Fibroblast of mammary gland (primary cell): ENCODE measurements around the gene KLRB1.
A peak's percentile ranks its signal among the peaks of the same experiment; 100 is the strongest.
"Not testable (repeated sequence)": the region's sequence is repeated elsewhere in the genome, so short reads cannot be mapped to it uniquely, and the experiment has no call there.

ENCODE experiments used
- DNase-seq: peaks from one replicate; pipeline ENCODE4 v3.0.0-alpha.2; 2010; ENCODE audit warnings: low read depth
- H3K4me3 ChIP-seq: 2 replicates; pipeline ENCODE4 v1.5.1; 2011; ENCODE audit warnings: low read depth, mild to moderate bottlenecking, low read length, moderate library complexity; ENCODE audit not compliant: control insufficient read depth
- TF ChIP-seq, protein P1 (sequence below): conservative IDR thresholded peaks from 2 replicates; pipeline ENCODE4 v1.5.1; 2011; ENCODE audit warnings: low read depth, low read length, inconsistent platforms; ENCODE audit not compliant: control insufficient read depth, insufficient read depth

Gene KLRB1

DNA sequence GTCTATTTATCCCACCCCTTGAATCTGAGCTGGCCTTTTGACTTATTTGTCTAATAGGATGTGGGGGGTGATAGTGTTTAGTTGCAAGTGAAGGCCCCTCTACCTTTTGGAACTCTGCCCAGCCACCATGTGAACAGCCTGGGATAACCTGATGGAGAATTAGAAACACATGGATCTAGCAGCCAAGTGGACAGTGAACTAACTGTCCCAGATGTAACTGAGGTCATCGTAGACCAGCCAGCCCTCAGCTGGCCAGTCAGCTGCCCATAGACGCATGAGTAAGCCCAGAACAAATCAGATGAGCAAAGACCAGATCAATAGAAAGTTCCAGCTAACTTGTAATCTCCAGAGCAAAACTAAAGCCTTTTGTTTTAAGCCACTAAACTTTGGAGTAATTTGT, 19.0 kb downstream of the KLRB1 start:
- TF ChIP-seq, protein P1, sequence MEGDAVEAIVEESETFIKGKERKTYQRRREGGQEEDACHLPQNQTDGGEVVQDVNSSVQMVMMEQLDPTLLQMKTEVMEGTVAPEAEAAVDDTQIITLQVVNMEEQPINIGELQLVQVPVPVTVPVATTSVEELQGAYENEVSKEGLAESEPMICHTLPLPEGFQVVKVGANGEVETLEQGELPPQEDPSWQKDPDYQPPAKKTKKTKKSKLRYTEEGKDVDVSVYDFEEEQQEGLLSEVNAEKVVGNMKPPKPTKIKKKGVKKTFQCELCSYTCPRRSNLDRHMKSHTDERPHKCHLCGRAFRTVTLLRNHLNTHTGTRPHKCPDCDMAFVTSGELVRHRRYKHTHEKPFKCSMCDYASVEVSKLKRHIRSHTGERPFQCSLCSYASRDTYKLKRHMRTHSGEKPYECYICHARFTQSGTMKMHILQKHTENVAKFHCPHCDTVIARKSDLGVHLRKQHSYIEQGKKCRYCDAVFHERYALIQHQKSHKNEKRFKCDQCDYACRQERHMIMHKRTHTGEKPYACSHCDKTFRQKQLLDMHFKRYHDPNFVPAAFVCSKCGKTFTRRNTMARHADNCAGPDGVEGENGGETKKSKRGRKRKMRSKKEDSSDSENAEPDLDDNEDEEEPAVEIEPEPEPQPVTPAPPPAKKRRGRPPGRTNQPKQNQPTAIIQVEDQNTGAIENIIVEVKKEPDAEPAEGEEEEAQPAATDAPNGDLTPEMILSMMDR, result no peak

DNA sequence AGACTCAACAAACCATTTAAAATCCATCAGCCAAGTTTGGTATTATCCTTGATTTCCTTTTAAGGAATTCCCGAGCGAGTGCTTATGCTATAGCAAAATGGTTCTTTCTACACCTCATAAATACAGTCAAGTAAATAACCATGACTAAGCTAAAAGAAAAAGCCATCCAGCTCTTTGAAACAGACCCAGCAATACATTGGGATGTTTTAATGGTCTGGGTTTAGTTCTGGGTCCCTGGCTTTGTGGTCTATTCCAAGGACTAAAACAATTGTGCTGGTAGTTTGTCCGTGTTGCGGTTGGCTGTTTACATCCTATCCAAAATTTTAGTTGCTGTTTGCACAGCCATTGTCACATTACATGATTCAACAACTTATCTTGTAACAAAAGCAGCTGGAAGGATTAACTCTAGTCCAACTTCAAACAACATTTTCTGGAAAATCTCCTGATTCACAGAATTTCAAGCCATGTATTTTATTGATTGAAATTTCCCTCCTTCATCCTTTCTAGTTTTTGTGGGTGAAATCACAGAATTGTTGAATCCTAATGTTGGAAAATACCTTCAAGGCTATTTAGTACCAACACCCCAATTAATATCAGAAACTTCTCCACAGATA, 19.6 kb downstream of the KLRB1 start:
- H3K4me3 ChIP-seq, result no peak overlapping the region

More for the DNA sequence above, 19.0 kb downstream of the KLRB1 start:
- no peak overlapping the region for H3K4me3 ChIP-seq
- DNase-seq, result peak; percentile 66

GRCh38 chr12:9577729-9578128, 30.0 kb downstream of the KLRB1 start:
- not testable (repeated sequence) for DNase-seq, H3K4me3 ChIP-seq

More for the DNA sequence above, 19.6 kb downstream of the KLRB1 start:
- no peak for DNase-seq
- TF ChIP-seq, protein P1, result no peak

DNA sequence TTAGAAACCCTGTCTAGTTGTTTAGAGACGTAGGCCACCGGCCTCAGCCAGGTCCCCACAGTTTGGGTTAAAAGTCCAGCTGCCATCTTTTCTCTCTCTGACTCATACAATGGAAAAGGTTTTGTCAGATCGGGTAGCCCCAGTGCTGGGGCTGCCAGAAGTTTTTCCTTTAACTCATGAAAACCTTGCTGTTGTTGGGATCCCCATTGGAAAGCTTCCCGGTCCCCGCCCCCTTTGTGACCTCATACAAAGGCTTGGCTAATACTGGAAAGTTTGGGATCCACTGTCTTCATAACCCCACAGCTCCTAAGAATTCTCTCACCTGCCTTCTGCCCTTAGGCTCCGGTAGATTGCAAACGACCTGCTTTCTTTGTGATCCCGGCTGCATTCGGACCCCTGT, 40.6 kb downstream of the KLRB1 start:
- not testable (repeated sequence) for DNase-seq, H3K4me3 ChIP-seq

- DNase-seq, result not testable (repeated sequence)
Measured at GRCh38 chr12:9566113-9566512, 41.6 kb downstream of the KLRB1 start.

GRCh38 chr12:9564418-9564817, 43.3 kb downstream of the KLRB1 start:
- not testable (repeated sequence) for H3K4me3 ChIP-seq, DNase-seq

More at GRCh38 chr12:9566113-9566512, 41.6 kb downstream of the KLRB1 start:
- H3K4me3 ChIP-seq, result not testable (repeated sequence)

DNA sequence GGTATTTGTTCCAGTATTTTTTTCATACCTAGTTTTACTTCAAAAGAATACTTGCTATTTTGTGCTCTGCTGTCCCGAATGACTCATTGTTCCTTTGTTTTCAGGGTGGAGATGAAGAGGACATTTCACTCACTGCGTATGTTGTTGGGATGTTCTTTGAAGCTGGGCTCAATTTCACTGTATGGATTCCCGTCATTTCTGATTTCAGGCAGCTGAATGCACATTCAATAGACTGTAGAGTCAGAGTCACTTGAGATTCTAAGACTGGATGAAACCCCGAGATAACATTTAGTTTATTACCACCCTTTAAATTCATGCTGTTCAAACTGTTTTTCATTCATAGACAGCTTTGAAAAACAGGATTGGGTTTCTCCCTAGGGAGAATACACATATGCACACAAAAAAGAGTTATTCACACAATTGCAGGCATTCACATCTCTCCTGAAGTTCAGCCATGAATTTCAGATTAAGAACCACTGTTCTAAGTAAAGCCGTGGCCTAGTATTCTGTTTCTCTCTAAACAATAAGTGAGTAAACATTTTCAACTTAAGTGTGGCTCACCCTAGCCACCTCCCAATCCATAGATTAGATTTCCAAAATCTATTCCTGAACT, 44.8 kb downstream of the KLRB1 start:
- not testable (repeated sequence) for H3K4me3 ChIP-seq

GRCh38 chr12:9545489-9545888, 62.2 kb downstream of the KLRB1 start:
- not testable (repeated sequence) for DNase-seq, H3K4me3 ChIP-seq

More for the DNA sequence above, 44.8 kb downstream of the KLRB1 start:
- not testable (repeated sequence) for DNase-seq
